IMR-90 (cell line): Measurements from ENCODE around the gene NYAP1. TPM values are rescaled to one million over a fixed set of nuclear protein-coding genes. Genes with fewer than 3 reads are reported as not detected.

ENCODE experiments used
- ATAC-seq: fragments of 200-7000 bp; cut with Tn5 transposase; 2 replicates; pipeline ENCODE4 v1.9.1; 2020; ENCODE audit warnings: low read depth, mild to moderate bottlenecking, moderate library complexity
- BruUV-seq: library from RNA; stranded (reverse); fragments of 400-500 nt; replicated peaks from 2 replicates; lab custom pipeline; 2021; lab: Mats Ljungman, UMichigan
- CTCF ChIA-PET: fragments of 300-600 bp; formaldehyde crosslinking; extraction: SDS; loops from one replicate; lab custom pipeline; 2021; ENCODE audit warnings: antibody characterized with exemption; lab: Yijun Ruan, JAX
- POLR2A ChIA-PET: fragments of 300-600 bp; sonication (Branson Sonifier 250); formaldehyde crosslinking; loops from one replicate; lab custom pipeline; 2022; ENCODE audit warnings: antibody characterized with exemption; ENCODE audit not compliant: unreplicated experiment; lab: Charles Lee
- DNase-seq: peaks from one replicate; pipeline ENCODE4 v3.0.0; 2013
- H2AFZ ChIP-seq: replicated peaks from 2 replicates; pipeline ENCODE3; 2013; ENCODE audit warnings: low read length, mild to moderate bottlenecking; ENCODE audit not compliant: poor library complexity
- H2AK5ac ChIP-seq: 2 replicates; pipeline ENCODE4 v1.6.1; 2013; ENCODE audit warnings: low read depth, low read length, inconsistent platforms
- H2AK9ac ChIP-seq: replicated peaks from 2 replicates; pipeline ENCODE3; 2013; ENCODE audit warnings: mild to moderate bottlenecking, low read depth, low read length, moderate library complexity; ENCODE audit not compliant: poor library complexity
- H2BK120ac ChIP-seq: 2 replicates; pipeline ENCODE4 v1.6.1; 2013; ENCODE audit warnings: low read depth, low read length, inconsistent platforms
- H2BK15ac ChIP-seq: 3 replicates; pipeline ENCODE4 v1.6.1; 2013; ENCODE audit warnings: low read depth, low read length, inconsistent platforms
- H2BK20ac ChIP-seq: 2 replicates; pipeline ENCODE4 v1.6.1; 2013; ENCODE audit warnings: low read depth, mild to moderate bottlenecking, inconsistent platforms, low read length, moderate library complexity
- H2BK5ac ChIP-seq: 2 replicates; pipeline ENCODE4 v1.6.1; 2013; ENCODE audit warnings: mild to moderate bottlenecking, low read depth, low read length, inconsistent platforms; ENCODE audit not compliant: poor library complexity, severe bottlenecking
- H3K14ac ChIP-seq: replicated peaks from 2 replicates; pipeline ENCODE4 v1.6.1; 2013; ENCODE audit warnings: low read depth, low read length, inconsistent platforms
- H3K18ac ChIP-seq: 2 replicates; pipeline ENCODE4 v1.6.1; 2013; ENCODE audit warnings: low read depth, low read length, control low read depth
- H3K23ac ChIP-seq: 2 replicates; pipeline ENCODE4 v1.6.1; 2013; ENCODE audit warnings: low read depth, low read length, inconsistent platforms
- H3K27ac ChIP-seq: 2 replicates; pipeline ENCODE4 v1.5.1; 2013; ENCODE audit warnings: mild to moderate bottlenecking, control low read depth, low read length; ENCODE audit not compliant: insufficient read depth
- H3K27me3 ChIP-seq: 2 replicates; pipeline ENCODE4 v1.6.1; 2013; ENCODE audit warnings: low read length; ENCODE audit not compliant: control insufficient read depth, insufficient read depth
- H3K36me3 ChIP-seq: 2 replicates; pipeline ENCODE4 v1.6.1; 2013; ENCODE audit warnings: low read length, mixed read lengths; ENCODE audit not compliant: control insufficient read depth, insufficient read depth
- H3K4ac ChIP-seq: 2 replicates; pipeline ENCODE4 v1.6.1; 2013; ENCODE audit warnings: low read depth, low read length, inconsistent platforms
- H3K4me1 ChIP-seq: 2 replicates; pipeline ENCODE4 v1.6.1; 2013; ENCODE audit warnings: low read length, mixed read lengths; ENCODE audit not compliant: control insufficient read depth, insufficient read depth
- H3K4me2 ChIP-seq: 2 replicates; pipeline ENCODE4 v1.6.1; 2013; ENCODE audit warnings: low read depth, mild to moderate bottlenecking, control low read depth, low read length, moderate library complexity
- H3K4me3 ChIP-seq: 2 replicates; pipeline ENCODE4 v1.5.1; 2013; ENCODE audit warnings: low read depth, mild to moderate bottlenecking, control low read depth, low read length, moderate library complexity; ENCODE audit not compliant: insufficient read depth
- H3K56ac ChIP-seq: 2 replicates; pipeline ENCODE4 v1.6.1; 2013; ENCODE audit warnings: low read length, inconsistent platforms; ENCODE audit not compliant: insufficient read depth; ENCODE audit errors: extremely low read depth
- H3K79me1 ChIP-seq, 2 experiments: 2 replicates each; pipeline ENCODE4 v1.6.1; 2013; ENCODE audit warnings: low read length in 2 of 2, inconsistent platforms in 1 of 2, low read depth in 1 of 2
- H3K9ac ChIP-seq: 2 replicates; pipeline ENCODE4 v1.6.1; 2013; ENCODE audit warnings: low read depth, low read length, control low read depth
- H3K9me1 ChIP-seq: 2 replicates; pipeline ENCODE4 v1.6.1; 2013; ENCODE audit warnings: low read length, inconsistent platforms; ENCODE audit not compliant: insufficient read depth
- H3K9me3 ChIP-seq: 2 replicates; pipeline ENCODE4 v1.6.1; 2013; ENCODE audit warnings: low read length; ENCODE audit not compliant: control insufficient read depth, insufficient read depth
- H4K20me1 ChIP-seq: 2 replicates; pipeline ENCODE4 v1.6.1; 2013; ENCODE audit warnings: low read length, inconsistent platforms; ENCODE audit not compliant: insufficient read depth
- H4K5ac ChIP-seq: 2 replicates; pipeline ENCODE4 v1.6.1; 2013; ENCODE audit warnings: mild to moderate bottlenecking, low read depth, low read length, control low read depth
- H4K8ac ChIP-seq, 2 experiments: 2 replicates each; pipeline ENCODE4 v1.6.1; 2013; ENCODE audit warnings: low read depth in 2 of 2, low read length in 2 of 2, control low read depth in 1 of 2, inconsistent platforms in 1 of 2
- H4K91ac ChIP-seq: 2 replicates; pipeline ENCODE4 v1.6.1; 2013; ENCODE audit warnings: low read depth, low read length, inconsistent platforms; ENCODE audit not compliant: insufficient read depth
- BHLHE40 ChIP-seq: fragments of 150-350 bp; IDR thresholded peaks from 2 replicates; pipeline ENCODE4 v1.6.1; 2016; ENCODE audit warnings: mild to moderate bottlenecking, low read depth, low read length
- MAZ ChIP-seq: IDR thresholded peaks from 2 replicates; pipeline ENCODE4 v1.6.1; 2012; ENCODE audit warnings: low read depth, mild to moderate bottlenecking, low read length, improper control_type of control experiment, moderate library complexity, borderline replicate concordance
- USF2 ChIP-seq: fragments of 150-350 bp; IDR thresholded peaks from 2 replicates; pipeline ENCODE4 v1.6.1; 2017; ENCODE audit warnings: mild to moderate bottlenecking, antibody characterized with exemption, low read length, low read depth
- WGBS, 2 experiments: methylation state at CpG; one replicate each; pipeline versions ENCODE4 v1.1.5 to v1.1.7; 2013; ENCODE audit warnings: missing lambda C conversion rate in 2 of 2; ENCODE audit not compliant: insufficient read length in 1 of 2; ENCODE audit errors: extremely low coverage in 2 of 2; 5-methylcytosine and 5-hydroxymethylcytosine counted together
- dilution Hi-C: fragments of 300-500 bp; cut with HindIII; formaldehyde crosslinking; loops from one replicate; pipeline ENCODE4 v1.14.3; 2018; ENCODE audit warnings: low sequenced_read_pairs; ENCODE audit not compliant: unreplicated experiment
- in situ Hi-C: fragments of 300-500 bp; cut with MboI; formaldehyde crosslinking; loops from 3 replicates; pipeline ENCODE4 v1.14.3; 2019; ENCODE audit warnings: low sequenced_read_pairs, inconsistent platforms, mixed read lengths
- intact Hi-C: fragments of 100-400 bp; cut with micrococcal nuclease; formaldehyde crosslinking; loops from 2 replicates; pipeline ENCODE4 v1.10.0; 2022
- polyA plus RNA-seq, 3 experiments: library from polyadenylated mRNA; depleted of rRNA; stranded (reverse); fragments of >200 nt; gene quantifications; 2 replicates each; pipeline ENCODE4 v1.2.3, GENCODE V29; 2012; ENCODE audit warnings: low replicate concordance in 1 of 3
- total RNA-seq: library from RNA; depleted of rRNA; stranded (reverse); fragments of >200 nt; gene quantifications from 2 replicates; pipeline ENCODE4 v1.2.3, GENCODE V29; 2012

NYAP1 gene
- total and polyA plus RNA-seq, 2 of the 4 experiments (the other 2 are of a cell fraction), result 0.18 to 1.3 TPM

- H3K9ac ChIP-seq, result no peak overlapping the region
- no peak overlapping the region for H4K5ac ChIP-seq
- H3K4me2 ChIP-seq, result no peak overlapping the region
- BruUV-seq, result no TSS peak
- H2AK5ac ChIP-seq, result no peak overlapping the region
- H4K8ac ChIP-seq, result no peak overlapping the region
- H2AK9ac ChIP-seq, result no peak overlapping the region
- TF ChIP-seq MAZ (no peak), BHLHE40 (no peak), USF2 (no peak)
- H3K56ac ChIP-seq, result no peak overlapping the region
- ChIA-PET POLR2A (no interaction called here), CTCF (no interaction called here)
- H3K14ac ChIP-seq, result no peak overlapping the region
- no peaks in the 10 kb centered on the region for H3K9me3 ChIP-seq
- H3K23ac ChIP-seq, result no peak overlapping the region
- H3K27me3 ChIP-seq, result peaks cover 15% of the 10 kb centered on the region; the same call in 1 of the 2 replicates
- intact Hi-C loops (loop anchor here (5.0 kb wide), 1 partner anchor 56 kb away; no protein-coding TSS in a partner anchor), dilution Hi-C loops (no loop called here), in situ Hi-C loops (no loop called here)
- H3K9me1 ChIP-seq, result no peaks in the 10 kb centered on the region
- no peak overlapping the region for H3K4ac ChIP-seq
- no peaks in the 10 kb centered on the region; the same call in 1 of the 2 replicates for H3K4me1 ChIP-seq
- H3K27ac ChIP-seq, result no peak overlapping the region
- ATAC-seq (no peak), DNase-seq (no peak)
- H2AFZ ChIP-seq, result no peak overlapping the region
- H4K91ac ChIP-seq, result no peak overlapping the region
- H2BK15ac ChIP-seq, result no peak overlapping the region
- no peak overlapping the region for H2BK20ac ChIP-seq
- H2BK120ac ChIP-seq, result no peak overlapping the region
- no peak overlapping the region for H2BK5ac ChIP-seq
- no peak overlapping the region for H3K4me3 ChIP-seq
- no peak overlapping the region for H3K18ac ChIP-seq
- WGBS, 2 experiments, result no CpG with 5 or more reads among the region's 5 CpGs
- H4K20me1 ChIP-seq, result 0 out of 2 replicates have a peak, but pooled peaks cover 3% of the 10 kb centered on the region
- H3K36me3 ChIP-seq, result no peaks in the 10 kb centered on the region
- H3K79me1 ChIP-seq, result no peaks in the 10 kb centered on the region
Observed at GRCh38 chr7:100491192-100491578, 7.5 kb downstream of the NYAP1 start.
